Globus pallidus (tissue), 1 donor: Measurements from ENCODE around the gene LILRA2.
"Not testable (repeated sequence)": the region's sequence is repeated elsewhere in the genome, so short reads cannot be mapped to it uniquely, and the experiment has no call there.

Experiments used
- DNase-seq: peaks from one replicate; pipeline ENCODE4 v3.0.0-alpha.2; 2015; ENCODE audit warnings: low spot score

Gene LILRA2

GRCh38 chr19:54609356-54609791, 35.8 kb downstream of the LILRA2 start:
- no peak for DNase-seq

DNA sequence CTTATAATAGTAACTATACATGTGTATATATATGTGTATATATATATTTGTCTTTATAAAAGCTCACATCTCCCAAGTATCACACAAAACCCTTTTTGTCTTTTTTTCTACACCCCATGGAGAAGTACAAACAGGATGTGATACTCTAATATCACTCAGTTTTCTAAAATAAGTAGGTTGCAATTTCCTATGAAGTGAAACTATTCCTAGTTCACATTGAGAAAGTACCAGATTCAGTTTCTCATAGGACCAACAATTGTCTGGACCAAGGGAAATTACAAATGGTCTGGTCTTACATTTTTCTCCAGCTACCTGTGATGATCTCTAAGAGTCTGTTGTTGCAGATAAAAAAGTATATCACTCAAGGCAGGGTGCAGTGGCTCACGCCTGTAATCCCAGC, 38.8 kb downstream of the LILRA2 start:
- no peak for DNase-seq

GRCh38 chr19:54614726-54615125, 41.1 kb downstream of the LILRA2 start:
- no peak for DNase-seq

- no peak for DNase-seq
Measured at GRCh38 chr19:54616057-54616456, 42.5 kb downstream of the LILRA2 start.

- no peak for DNase-seq
Measured at GRCh38 chr19:54616821-54617560, 43.4 kb downstream of the LILRA2 start.

DNA sequence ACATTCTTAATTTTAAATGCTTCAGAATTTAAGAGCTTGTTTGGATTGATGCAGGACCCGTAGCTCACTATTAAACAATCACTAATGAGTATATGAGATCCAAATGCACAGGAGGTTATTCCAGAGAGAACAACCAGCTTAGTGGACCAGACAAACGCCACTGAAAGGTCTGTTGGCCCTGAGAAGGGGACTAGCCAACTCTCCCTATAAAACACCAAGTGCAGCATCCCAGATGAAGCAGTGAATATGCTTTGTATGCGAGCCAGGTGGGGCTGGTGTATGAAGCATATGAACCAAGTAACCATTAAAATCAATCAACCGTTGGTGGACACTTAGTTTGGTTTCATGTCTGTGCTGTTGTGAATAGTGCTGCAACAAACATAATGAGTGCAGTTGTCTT, 46.9 kb downstream of the LILRA2 start:
- DNase-seq = no peak

GRCh38 chr19:54622431-54622830, 48.8 kb downstream of the LILRA2 start:
- no peak for DNase-seq

DNA sequence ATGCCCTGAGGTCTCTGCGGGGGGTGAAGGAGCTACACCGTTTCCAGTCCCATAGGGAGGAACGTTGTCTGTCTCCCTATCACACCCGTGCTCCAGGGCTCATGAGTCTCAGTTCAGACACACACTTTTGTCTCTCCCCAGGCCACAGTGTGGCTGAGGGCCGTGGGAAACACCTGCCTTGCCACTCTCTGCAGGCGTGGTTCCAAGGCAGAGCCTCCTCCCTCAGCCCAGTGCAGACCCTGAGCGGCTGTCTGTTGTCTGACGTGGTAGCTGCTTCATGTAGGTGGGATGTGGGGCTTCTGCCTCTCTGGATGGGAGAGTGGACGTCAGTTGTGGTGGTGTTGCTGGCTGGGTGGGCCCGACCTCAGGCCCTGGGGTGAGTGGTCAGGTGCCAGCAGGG, 50.6 kb downstream of the LILRA2 start:
- DNase-seq = not testable (repeated sequence)

DNA sequence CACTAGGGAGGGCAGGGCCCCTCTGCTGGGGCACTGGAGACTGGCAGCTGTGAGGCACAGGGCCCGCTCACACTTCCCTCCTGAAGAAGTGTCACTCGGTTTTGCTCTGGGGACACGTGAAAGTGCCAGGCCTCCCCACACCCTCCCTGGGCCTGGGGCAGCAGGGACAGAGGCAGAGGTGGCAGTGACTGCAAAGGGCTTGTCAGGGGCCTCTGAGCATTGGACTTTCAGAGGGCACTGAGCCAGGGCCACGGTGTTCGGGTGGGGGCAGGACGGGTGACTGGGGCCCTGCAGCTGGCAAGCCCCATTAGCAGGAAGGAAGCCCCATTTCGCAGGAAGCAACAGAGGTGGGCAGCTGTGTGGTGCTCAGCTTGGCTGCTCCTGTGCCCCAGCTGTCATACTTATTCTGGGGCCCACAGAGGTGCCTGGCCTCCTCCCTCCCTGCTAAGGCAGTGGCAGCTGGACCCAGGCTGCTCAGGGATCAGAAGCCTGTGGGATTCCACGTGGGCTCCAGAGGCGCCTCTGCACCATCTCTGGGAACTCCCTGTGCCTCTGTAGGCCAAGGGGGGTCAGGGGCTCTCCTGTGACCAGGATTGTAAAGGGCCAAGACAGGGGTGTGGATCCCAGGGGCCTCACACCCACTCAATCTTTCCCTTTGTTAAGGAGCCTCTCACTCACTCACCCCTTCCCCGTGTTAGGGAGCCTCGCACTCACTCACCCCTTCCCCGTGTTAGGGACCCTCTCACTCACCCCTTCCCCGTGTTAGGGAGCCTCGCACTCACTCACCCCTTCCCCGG, 51.5 kb downstream of the LILRA2 start:
- not testable (repeated sequence) for DNase-seq

- no peak for DNase-seq
Measured at GRCh38 chr19:54626757-54627156, 53.2 kb downstream of the LILRA2 start.

DNA sequence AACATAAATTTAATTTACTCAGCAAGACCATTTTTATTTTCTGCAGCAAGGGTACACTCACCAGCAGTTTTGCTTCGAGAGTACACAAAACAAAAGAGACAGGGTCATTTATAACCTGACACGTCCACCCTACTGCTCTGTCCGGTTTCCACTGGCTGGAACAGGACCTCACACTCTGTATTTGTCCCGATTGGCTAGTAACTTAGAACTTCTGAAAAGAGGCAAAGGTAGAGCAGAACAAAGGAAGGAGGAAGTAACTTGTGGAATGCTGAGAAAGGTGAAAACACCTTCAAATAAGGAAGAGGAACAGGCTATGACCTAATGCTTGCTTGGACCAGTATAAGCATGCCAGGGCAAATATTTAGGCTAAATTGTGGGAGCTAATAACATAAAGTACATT, 54.3 kb downstream of the LILRA2 start:
- DNase-seq = not testable (repeated sequence)

DNA sequence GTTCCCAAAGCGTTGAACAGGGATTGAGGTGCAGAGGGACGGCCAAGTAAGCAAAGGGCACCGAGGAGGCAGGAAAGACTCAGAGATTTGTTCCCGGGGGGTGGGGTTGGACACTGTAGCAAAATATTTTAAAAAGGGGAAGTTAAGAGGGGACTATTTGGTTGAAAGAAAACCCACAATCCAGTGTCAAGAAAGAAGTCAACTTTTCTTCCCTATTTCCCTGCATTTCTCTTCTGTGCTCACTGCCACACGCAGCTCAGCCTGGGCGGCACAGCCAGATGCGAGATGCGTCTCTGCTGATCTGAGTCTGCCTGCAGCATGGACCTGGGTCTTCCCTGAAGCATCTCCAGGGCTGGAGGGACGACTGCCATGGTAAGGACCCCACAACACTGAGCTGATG, 56.7 kb downstream of the LILRA2 start, which contains the start of gene LILRB1:
Gene LILRB1 (plus strand): TSS at position 223 of the 400 bp plus-strand sequence. CDS start 590 bp downstream, outside the sequence.
- DNase-seq = not testable (repeated sequence)

DNA sequence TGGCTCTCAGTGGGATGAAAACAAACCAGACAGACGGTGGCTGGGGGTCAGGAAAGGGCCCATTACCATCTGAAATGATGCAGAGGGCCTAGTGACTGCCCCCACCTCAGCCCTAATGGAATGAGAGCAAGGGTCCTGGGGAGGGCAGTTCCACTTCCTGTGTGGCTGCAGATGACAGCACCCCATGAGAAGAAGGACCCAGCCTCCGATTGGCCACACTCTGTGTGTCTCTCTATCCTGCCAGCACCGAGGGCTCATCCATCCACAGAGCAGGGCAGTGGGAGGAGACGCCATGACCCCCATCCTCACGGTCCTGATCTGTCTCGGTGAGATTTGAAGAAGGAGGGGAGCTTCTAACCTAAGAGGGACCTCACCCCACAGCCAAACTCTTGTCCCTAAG, 57.2 kb downstream of the LILRA2 start:
- DNase-seq = no peak

GRCh38 chr19:54631489-54632337, 58.1 kb downstream of the LILRA2 start:
- not testable (repeated sequence) for DNase-seq

DNA sequence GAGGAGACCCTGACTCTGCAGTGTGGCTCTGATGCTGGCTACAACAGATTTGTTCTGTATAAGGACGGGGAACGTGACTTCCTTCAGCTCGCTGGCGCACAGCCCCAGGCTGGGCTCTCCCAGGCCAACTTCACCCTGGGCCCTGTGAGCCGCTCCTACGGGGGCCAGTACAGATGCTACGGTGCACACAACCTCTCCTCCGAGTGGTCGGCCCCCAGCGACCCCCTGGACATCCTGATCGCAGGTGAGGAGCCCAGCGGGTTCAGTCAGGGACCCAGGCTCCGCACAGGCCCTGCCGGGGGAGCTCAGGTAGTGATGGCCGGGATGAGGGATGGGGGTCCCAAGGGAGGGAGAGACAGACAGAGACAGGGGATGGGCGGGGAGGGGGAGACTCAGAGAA, 58.9 kb downstream of the LILRA2 start:
- DNase-seq = not testable (repeated sequence)

DNA sequence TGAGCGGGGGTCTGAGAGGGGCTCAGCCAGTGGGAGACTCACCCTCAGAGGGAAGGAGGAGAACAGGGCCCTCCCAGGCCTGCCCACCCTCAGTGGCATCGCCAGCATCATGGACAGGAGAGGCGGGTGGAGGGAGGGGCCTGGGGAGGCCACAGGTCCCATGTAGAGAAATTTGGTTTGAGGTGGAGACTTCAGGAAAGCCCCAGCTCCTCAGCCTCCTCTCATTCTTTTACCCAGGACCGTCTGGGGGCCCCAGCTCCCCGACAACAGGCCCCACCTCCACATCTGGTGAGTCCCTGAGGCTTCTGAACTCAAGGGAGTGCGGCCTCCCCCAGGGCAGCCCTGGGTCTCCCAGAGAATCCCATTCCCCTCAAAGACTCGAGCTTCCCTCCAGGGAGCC, 59.8 kb downstream of the LILRA2 start:
- no peak for DNase-seq

GRCh38 chr19:54636081-54636480, 62.5 kb downstream of the LILRA2 start:
- not testable (repeated sequence) for DNase-seq

GRCh38 chr19:54638683-54639082, 65.1 kb downstream of the LILRA2 start:
- DNase-seq = no peak
